Measurements from ENCODE around the gene NOP56. TPM values are rescaled to one million over a fixed set of nuclear protein-coding genes. Genes with fewer than 3 reads are reported as not detected.

Gene NOP56
- total RNA-seq, 3 donors from 2014 or later = 80.8 to 116 (median 107) TPM

DNA sequence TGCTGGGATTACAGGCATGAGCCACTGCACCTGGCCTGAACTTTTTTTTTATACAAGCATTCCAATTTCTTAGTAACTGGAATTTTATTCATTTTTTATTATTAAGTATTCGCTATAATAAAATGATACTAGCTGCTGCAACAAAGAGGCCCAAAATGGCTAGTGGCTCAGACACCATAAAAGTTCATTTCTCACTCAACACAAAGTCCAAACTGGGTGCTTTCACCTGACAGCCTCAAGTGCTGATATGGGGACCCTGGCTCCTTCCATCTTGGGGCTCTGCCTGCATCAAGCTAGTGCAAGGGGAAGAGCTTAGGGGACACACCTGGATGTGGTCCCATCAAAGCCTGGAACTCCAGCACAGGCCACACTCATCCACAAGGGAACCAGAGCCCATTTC is 12.2 kb upstream of the NOP56 start:
- intact Hi-C loops (cut with DNase I, micrococcal nuclease) = no loop called here
- Histone ChIP-seq H3K4me3 (no peak overlapping the region), H3K4me1 (ENCODE audit: low read depth) (no peaks in the 10 kb centered on the region), H3K9me3 (no peaks in the 10 kb centered on the region), H3K36me3 (ENCODE audit: low read depth) (no peaks in the 10 kb centered on the region)
- DNase-seq (no peak), ATAC-seq (no peak)
- TF ChIP-seq, protein P1, sequence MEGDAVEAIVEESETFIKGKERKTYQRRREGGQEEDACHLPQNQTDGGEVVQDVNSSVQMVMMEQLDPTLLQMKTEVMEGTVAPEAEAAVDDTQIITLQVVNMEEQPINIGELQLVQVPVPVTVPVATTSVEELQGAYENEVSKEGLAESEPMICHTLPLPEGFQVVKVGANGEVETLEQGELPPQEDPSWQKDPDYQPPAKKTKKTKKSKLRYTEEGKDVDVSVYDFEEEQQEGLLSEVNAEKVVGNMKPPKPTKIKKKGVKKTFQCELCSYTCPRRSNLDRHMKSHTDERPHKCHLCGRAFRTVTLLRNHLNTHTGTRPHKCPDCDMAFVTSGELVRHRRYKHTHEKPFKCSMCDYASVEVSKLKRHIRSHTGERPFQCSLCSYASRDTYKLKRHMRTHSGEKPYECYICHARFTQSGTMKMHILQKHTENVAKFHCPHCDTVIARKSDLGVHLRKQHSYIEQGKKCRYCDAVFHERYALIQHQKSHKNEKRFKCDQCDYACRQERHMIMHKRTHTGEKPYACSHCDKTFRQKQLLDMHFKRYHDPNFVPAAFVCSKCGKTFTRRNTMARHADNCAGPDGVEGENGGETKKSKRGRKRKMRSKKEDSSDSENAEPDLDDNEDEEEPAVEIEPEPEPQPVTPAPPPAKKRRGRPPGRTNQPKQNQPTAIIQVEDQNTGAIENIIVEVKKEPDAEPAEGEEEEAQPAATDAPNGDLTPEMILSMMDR (IDR thresholded peaks at IDR 0.05) = no peak

DNA sequence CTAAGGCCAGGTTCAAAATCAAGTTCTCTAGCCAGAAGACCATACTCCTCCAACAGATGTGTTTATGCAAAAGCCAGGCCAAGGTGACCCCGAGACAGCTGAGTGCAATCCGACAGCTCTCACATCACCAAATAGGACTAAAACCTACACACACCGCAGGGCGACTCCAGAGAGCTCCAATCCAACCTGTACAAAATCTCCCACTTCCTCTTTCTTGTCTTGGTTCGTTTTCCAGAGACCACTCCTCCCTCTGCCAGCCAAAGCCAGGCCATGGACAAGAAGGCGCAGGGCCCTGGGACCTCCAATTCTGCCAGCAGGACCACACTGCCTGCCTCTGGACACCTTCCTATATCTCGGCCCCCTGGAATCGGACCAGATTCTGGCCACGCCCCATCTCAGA is 11.5 kb upstream of the NOP56 start:
- Histone ChIP-seq H3K9me3 (no peaks in the 10 kb centered on the region), H3K4me1 (ENCODE audit: low read depth) (no peaks in the 10 kb centered on the region), H3K4me3 (no peak overlapping the region), H3K36me3 (ENCODE audit: low read depth) (no peaks in the 10 kb centered on the region)
- intact Hi-C loops (cut with DNase I, micrococcal nuclease) = no loop called here
- ATAC-seq (no peak), DNase-seq (no peak)
- TF ChIP-seq, protein P1 (IDR thresholded peaks at IDR 0.05) = no peak

DNA sequence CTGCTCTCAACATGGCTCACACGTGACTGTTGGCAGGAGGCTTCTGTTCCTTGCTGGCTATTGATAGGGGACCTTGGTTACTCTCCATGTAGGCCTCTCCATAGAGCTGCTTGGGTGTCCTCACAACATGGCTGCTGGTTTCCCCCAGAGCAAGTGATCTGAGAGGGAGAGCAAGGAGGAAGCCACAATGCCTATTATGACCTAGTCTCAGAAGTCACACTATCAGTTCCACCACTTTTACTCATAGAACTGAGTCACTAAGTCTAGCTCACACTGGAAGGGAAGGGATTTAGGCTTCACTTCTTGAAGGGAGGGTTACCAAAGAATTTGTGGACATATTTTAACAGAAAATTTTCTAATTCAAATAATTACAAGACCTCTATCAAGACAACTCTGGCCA is 8.7 kb upstream of the NOP56 start:
- Histone ChIP-seq H3K4me3 (no peak overlapping the region), H3K36me3 (ENCODE audit: low read depth) (no peaks in the 10 kb centered on the region), H3K9me3 (no peaks in the 10 kb centered on the region), H3K4me1 (ENCODE audit: low read depth) (no peaks in the 10 kb centered on the region)
- ATAC-seq (no peak), DNase-seq (no peak)
- intact Hi-C loops (cut with DNase I, micrococcal nuclease) = no loop called here
- TF ChIP-seq, protein P1 (IDR thresholded peaks at IDR 0.05) = no peak

DNA sequence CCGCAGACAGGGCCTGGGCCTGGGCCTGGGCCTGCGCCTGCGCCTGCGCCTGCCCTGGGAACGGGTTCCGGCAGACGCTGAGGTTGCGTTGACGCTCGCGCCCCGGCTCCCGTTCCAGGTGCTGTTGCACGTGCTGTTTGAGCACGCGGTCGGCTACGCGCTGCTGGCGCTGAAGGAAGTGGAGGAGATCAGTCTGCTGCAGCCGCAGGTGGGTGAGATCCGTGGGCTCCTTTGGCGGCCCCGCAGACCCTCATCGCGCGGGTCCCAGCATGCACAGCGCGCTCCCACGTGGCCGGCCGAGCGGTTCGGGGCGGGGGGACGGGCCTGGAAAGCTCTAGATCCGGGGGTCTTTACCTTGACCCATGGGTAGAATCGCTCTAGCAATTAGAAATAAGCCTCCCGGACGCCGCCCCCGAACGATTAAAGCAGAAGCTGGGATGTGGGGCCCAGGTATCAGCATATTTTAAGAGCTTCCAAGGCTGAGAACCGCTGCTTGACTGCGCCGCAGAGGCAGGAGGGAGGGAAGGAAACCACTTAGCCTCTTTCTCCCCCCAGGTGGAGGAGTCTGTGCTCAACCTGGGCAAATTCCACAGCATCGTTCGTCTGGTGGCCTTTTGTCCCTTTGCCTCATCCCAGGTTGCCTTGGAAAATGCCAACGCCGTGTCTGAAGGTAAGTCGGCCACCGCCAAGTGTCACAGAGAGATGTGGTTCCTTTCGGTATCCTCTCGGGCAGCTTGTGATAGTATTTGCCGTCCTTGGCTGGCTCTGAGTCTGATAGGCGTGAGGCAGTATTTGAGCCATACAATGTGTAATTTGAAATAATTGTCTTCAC is 508 bp downstream of the NOP56 start:
- H3K36me3 ChIP-seq (ENCODE audit: low read depth) = peaks cover 6% of the 10 kb centered on the region
- ATAC-seq (peak; percentile 57), DNase-seq (peak; percentile 35 to 84 (median 54))
- no peaks in the 10 kb centered on the region for H3K9me3 ChIP-seq
- H3K4me3 ChIP-seq = peak overlapping the region; percentile 81
- TF ChIP-seq, protein P1 (IDR thresholded peaks at IDR 0.05) = no peak
- intact Hi-C loops (cut with DNase I, micrococcal nuclease) = no loop called here
- H3K4me1 ChIP-seq (ENCODE audit: low read depth) = peaks cover 11% of the 10 kb centered on the region

DNA sequence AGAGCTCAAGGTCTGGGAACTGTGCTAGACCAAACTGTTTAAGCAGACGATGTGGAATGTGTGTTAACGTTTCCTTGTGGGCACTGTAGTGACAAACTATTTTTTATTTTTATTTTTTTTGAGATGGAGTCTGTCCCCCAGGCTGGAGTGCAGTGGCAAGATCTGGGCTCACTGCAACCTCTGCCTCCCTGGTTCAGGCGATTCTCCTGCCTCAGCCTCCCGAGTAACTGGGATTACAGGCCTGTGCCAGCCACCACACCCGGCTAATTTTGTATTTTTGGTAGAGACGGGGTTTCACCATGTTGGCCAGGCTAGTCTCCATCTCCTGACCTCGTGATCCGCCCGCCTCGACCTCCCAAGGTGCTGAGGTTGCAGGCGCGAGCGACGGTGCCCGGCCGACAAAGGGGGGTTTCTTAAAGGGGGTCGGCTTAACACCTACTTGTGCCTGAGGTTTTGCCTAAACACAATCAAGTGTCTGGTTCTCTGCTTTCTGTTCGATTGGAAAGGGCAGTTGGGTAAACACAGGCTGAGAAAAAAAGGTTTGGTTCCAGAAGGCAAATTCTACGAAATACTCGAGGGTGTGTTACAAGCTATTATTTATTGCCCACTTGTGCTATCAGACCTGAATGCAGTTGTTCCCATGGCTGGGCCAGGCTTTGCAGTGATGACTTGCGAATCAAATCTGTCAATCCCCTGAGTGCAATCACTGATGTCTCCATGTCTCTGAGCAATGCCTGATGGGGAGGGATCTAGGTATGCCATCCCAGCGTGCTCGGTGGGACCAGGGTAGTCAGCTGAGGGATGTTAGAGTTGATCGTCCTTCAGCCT is 1.3 kb downstream of the NOP56 start:
- Histone ChIP-seq H3K4me1 (ENCODE audit: low read depth) (peaks cover 11% of the 10 kb centered on the region), H3K9me3 (no peaks in the 10 kb centered on the region), H3K4me3 (peak overlapping the region; percentile 81), H3K36me3 (ENCODE audit: low read depth) (peaks cover 6% of the 10 kb centered on the region)
- ATAC-seq (no peak), DNase-seq (peak in 1 of 3 donors; percentile 37)
- TF ChIP-seq, protein P1 (IDR thresholded peaks at IDR 0.05) = no peak
- intact Hi-C loops (cut with DNase I, micrococcal nuclease) = no loop called here

All from mucosa of descending colon (tissue), 3 donors.